ENCODE results near the gene ANLN. TPM values are rescaled to one million over a fixed set of nuclear protein-coding genes. Genes with fewer than 3 reads are reported as not detected.

The ANLN gene
- total RNA-seq, 1 experiment from 2014 or later: 130 TPM

- CTCF ChIA-PET: no interaction called here
- Histone ChIP-seq H4K20me1 (ENCODE audit: insufficient read depth) (peaks cover 9% of the 10 kb centered on the region), H3K4me2 (ENCODE audit: low read length) (no peak overlapping the region), H3K27me3 (ENCODE audit: insufficient read depth, low read length) (no peaks in the 10 kb centered on the region), H3K79me2 (ENCODE audit: insufficient read depth, low read length) (peaks cover 99% of the 10 kb centered on the region), H3K4me1 (ENCODE audit: control insufficient read depth in 1 of 2, insufficient read depth in 2 of 2, low read length in 2 of 2) (no peaks in the 10 kb centered on the region), H3K36me3 (ENCODE audit: control insufficient read depth in 1 of 2, insufficient read depth in 2 of 2, low read length in 2 of 2) (peaks cover 33 to 59% of the 10 kb centered on the region in 2 experiments), H3K9me3 (ENCODE audit: control insufficient read depth in 1 of 2, insufficient read depth in 1 of 2, low read depth in 1 of 2, low read length in 2 of 2) (no peaks in the 10 kb centered on the region), H3K9me2 (ENCODE audit: insufficient read depth) (no peaks in the 10 kb centered on the region), H3K4me3 (replicated peaks in 1 of 2; ENCODE audit: low read depth in 1 of 2, low read length in 2 of 2) (no peak overlapping the region), H3K9ac (ENCODE audit: low read length) (no peak overlapping the region), H2AFZ (ENCODE audit: low read depth, low read length, poor library complexity, severe bottlenecking) (no peak overlapping the region), H3K27ac (ENCODE audit: low read depth, low read length) (no peak overlapping the region)
- TF ChIP-seq FOSL1 (IDR thresholded peaks at IDR 0.05; ENCODE audit: low read depth) (no peak), EGR1 (IDR thresholded peaks at IDR 0.05; ENCODE audit: low read depth) (no peak), RAD21 (IDR thresholded peaks at IDR 0.05; ENCODE audit: low read depth) (no peak), ATF3 (IDR thresholded peaks at IDR 0.05) (no peak), JUND (IDR thresholded peaks at IDR 0.05) (no peak), CEBPB (IDR thresholded peaks at IDR 0.05; ENCODE audit: low read depth) (no peak), ZFX (IDR thresholded peaks at IDR 0.05) (no peak), REST (IDR thresholded peaks at IDR 0.05; ENCODE audit: low read depth) (no peak), POLR2A (IDR thresholded peaks at IDR 0.05; ENCODE audit: borderline replicate concordance, extremely low read depth, insufficient read depth, insufficient read length) (no peak), EZH2 (IDR thresholded peaks at IDR 0.05) (no peak), SP1 (IDR thresholded peaks at IDR 0.05; ENCODE audit: low read depth) (no peak), MAX (IDR thresholded peaks at IDR 0.05) (no peak), CTCF (IDR thresholded peaks at IDR 0.05 in 2 of 3, conservative IDR thresholded peaks at IDR 0.05 in 1 of 3; ENCODE audit: borderline replicate concordance in 1 of 3, insufficient read depth in 1 of 3, low read depth in 2 of 3, low read length in 2 of 3) (no peak), SRF (IDR thresholded peaks at IDR 0.05; ENCODE audit: low read depth) (no peak), YY1 (IDR thresholded peaks at IDR 0.05; ENCODE audit: extremely low read depth, insufficient replicate concordance, low read depth, low read length) (no peak), EZH2phosphoT487 (IDR thresholded peaks at IDR 0.05; ENCODE audit: borderline replicate concordance) (no peak), ZBTB33 (IDR thresholded peaks at IDR 0.05; ENCODE audit: extremely low read depth, insufficient replicate concordance, low read length) (no peak), CBX3 (IDR thresholded peaks at IDR 0.05; ENCODE audit: low read depth) (no peak)
- ATAC-seq (no peak), DNase-seq (ENCODE audit: low read depth, low spot score) (no peak)
- intact Hi-C loops (cut with micrococcal nuclease): no loop called here
- POLR2A ChIA-PET: no interaction called here
- RAD21 ChIA-PET (ENCODE audit: low non-redundant PET in 1 of 2, low total read pairs in 2 of 2, uncharacterized antibody in 2 of 2, unreplicated experiment in 2 of 2): no interaction called here
- no TSS peak for BruUV-seq (replicated peaks)
These were observed 15.7 kb downstream of the ANLN start for GRCh38 chr7:36405409-36405803.
